PFSK-1 (cell line): ENCODE measurements around the gene C22orf23.

Source experiments
- POLR2AphosphoS5 ChIP-seq: IDR thresholded peaks from 2 replicates; pipeline ENCODE4 v1.6.1; 2012; ENCODE audit warnings: low read depth, mild to moderate bottlenecking, control low read depth, low read length, moderate library complexity
- SIN3A ChIP-seq: IDR thresholded peaks from 2 replicates; pipeline ENCODE4 v1.6.1; 2012; ENCODE audit warnings: mild to moderate bottlenecking, low read length, moderate library complexity, borderline replicate concordance; ENCODE audit not compliant: insufficient read depth

- TF ChIP-seq SIN3A (no peak), POLR2AphosphoS5 (no peak)
Observed at GRCh38 chr22:37985751-37986281, 32.4 kb upstream of the C22orf23 start.
